ENCODE measurements around the gene HRH4. TPM values are rescaled to one million over a fixed set of nuclear protein-coding genes. Genes with fewer than 3 reads are reported as not detected.

Gene HRH4
- total RNA-seq, 2 donors from 2014 or later = 0.20 TPM; not detected in 1

DNA sequence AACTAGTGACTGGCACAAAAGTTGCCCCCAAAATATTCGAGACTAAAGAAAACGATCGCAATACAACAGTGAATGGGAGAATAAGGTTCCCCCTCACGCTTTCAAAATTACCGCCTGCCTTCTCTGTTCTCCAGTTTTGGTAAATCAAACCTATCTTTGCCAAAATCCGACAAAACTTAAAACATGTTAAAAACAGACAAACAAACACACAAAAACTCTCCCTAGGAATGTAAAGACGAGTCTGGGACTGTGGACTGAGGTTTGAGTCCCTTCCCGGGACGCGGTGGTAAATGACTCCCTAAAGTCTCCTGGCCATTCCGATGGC, 34.4 kb upstream of the HRH4 start:
- H3K9me3 ChIP-seq (ENCODE audit: control insufficient read depth, low read length) = no peaks in the 10 kb centered on the region
- TF ChIP-seq, protein P1, sequence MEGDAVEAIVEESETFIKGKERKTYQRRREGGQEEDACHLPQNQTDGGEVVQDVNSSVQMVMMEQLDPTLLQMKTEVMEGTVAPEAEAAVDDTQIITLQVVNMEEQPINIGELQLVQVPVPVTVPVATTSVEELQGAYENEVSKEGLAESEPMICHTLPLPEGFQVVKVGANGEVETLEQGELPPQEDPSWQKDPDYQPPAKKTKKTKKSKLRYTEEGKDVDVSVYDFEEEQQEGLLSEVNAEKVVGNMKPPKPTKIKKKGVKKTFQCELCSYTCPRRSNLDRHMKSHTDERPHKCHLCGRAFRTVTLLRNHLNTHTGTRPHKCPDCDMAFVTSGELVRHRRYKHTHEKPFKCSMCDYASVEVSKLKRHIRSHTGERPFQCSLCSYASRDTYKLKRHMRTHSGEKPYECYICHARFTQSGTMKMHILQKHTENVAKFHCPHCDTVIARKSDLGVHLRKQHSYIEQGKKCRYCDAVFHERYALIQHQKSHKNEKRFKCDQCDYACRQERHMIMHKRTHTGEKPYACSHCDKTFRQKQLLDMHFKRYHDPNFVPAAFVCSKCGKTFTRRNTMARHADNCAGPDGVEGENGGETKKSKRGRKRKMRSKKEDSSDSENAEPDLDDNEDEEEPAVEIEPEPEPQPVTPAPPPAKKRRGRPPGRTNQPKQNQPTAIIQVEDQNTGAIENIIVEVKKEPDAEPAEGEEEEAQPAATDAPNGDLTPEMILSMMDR (conservative IDR thresholded peaks at IDR 0.05) = no peak
- Mint-ChIP-seq H3K36me3 (ENCODE audit: low read depth) (peaks cover 8% of the 10 kb centered on the region), H3K4me1 (peaks cover 14% of the 10 kb centered on the region), H3K27ac (peak overlapping the region; percentile 97), H3K4me3 (peak overlapping the region; percentile 84), H3K9me3 (no peaks in the 10 kb centered on the region), H3K27me3 (ENCODE audit: insufficient read depth) (peaks cover 8% of the 10 kb centered on the region)
- WGBS, 2 experiments (ENCODE audit: insufficient coverage in 1 of 2, insufficient read length in 1 of 2) = 21 to 25% methylated on average over 11 of the region's 11 CpGs
- no peaks in the 10 kb centered on the region for H3K4me1 ChIP-seq (ENCODE audit: control insufficient read depth, insufficient read depth, low read length)
- peak overlapping the region; percentile 95 for H3K4me3 ChIP-seq (ENCODE audit: low read length)
- H3K27me3 ChIP-seq (ENCODE audit: control insufficient read depth, insufficient read depth, low read length, poor library complexity, severe bottlenecking) = peaks cover 29% of the 10 kb centered on the region
- peak overlapping the region; percentile 73 for H3K9ac ChIP-seq (ENCODE audit: extremely low read depth, low read length, poor library complexity, severe bottlenecking)
- H3K36me3 ChIP-seq (ENCODE audit: control insufficient read depth, insufficient read depth, low read length) = peaks cover 18% of the 10 kb centered on the region
- DNase-seq = no peak
- peak overlapping the region; percentile 27 for H3K27ac ChIP-seq (ENCODE audit: low read depth, low read length)

DNA sequence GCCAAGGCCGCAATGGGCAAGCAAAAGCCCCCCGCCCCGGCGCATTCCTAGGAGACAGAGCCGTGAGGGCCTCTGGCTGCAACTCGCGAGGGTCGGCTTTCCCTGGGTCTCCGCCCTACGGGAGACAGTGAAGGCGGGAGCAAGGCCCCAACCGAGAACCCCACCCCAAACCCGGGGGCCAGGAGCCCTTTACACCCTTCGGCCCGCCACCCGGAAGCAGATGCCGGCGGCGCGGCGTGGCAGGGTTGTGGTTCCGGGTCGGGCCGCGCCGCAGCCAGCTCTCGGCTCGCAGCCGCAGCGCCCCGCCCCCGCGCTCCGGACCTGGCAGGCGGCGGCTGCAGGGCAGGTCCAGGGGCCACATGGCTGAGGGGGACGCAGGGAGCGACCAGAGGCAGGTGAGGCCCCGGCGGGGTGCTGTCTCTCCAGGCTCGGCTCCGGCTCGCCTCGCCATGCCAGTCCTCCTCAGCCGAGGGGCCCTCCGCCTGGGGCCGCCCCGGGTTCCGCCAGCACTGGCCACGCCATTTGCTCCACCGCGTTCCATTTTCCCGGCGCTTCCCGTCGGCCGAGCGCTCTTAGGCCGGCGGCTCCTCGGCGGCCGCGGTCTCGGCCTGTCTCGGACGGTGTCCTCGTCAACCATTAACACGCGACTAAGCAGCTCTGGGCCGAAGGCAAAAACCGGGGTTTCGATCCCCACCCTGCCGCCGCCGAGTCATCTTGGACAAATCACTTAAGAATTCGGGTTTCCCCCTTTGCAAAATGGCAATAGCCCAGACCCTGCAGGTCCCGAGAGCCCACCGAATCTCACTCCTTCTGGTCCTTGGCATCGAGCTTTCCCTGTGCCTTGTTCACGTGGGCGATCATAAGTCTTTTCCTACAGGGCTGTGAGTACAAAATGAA, 33.8 kb upstream of the HRH4 start, which contains the start of gene IMPACT:
Gene IMPACT, plus strand, starts transcription at position 273 of the 897 bp plus-strand sequence. Its CDS starts 87 bp downstream, at position 360.
- no peaks in the 10 kb centered on the region for H3K9me3 Mint-ChIP-seq
- peak; percentile 96 for DNase-seq
- 1% methylated on average over 52 to 82 of the region's 82 CpGs for WGBS, 2 experiments (ENCODE audit: insufficient coverage in 1 of 2, insufficient read length in 1 of 2)

DNA sequence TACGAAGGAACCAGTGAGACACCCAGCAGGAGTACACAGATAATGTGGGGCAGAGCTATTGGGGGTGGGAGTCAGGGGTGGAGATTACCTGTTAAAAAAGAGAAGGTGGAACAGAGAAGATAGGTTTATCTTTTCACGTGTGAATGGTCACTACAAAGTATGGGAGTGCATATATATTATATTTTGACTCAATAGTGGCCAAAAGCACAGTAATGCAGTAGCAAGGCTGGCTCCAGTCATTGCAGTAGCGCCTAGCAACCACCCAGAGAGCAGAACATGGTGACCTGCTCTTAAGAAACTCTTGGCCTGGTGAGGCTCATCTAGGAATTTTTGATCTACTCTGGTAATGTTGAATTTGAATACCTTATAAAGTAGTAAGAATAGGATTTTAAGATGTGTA, 33.0 kb upstream of the HRH4 start:
- Histone ChIP-seq H3K4me1 (ENCODE audit: control insufficient read depth, insufficient read depth, low read length) (no peaks in the 10 kb centered on the region), H3K27me3 (ENCODE audit: control insufficient read depth, insufficient read depth, low read length, poor library complexity, severe bottlenecking) (peaks cover 29% of the 10 kb centered on the region), H3K36me3 (ENCODE audit: control insufficient read depth, insufficient read depth, low read length) (peaks cover 24% of the 10 kb centered on the region), H3K27ac (ENCODE audit: low read depth, low read length) (peak overlapping the region; percentile 69), H3K9ac (ENCODE audit: extremely low read depth, low read length, poor library complexity, severe bottlenecking) (peak overlapping the region; percentile 73), H3K9me3 (ENCODE audit: control insufficient read depth, low read length) (no peaks in the 10 kb centered on the region), H3K4me3 (ENCODE audit: low read length) (peak overlapping the region; percentile 95)
- Mint-ChIP-seq H3K36me3 (ENCODE audit: low read depth) (peaks cover 16% of the 10 kb centered on the region), H3K9me3 (no peaks in the 10 kb centered on the region), H3K27ac (peak overlapping the region; percentile 96), H3K4me1 (peaks cover 14% of the 10 kb centered on the region), H3K27me3 (ENCODE audit: insufficient read depth) (peaks cover 8% of the 10 kb centered on the region), H3K4me3 (peak overlapping the region; percentile 84)
- 20 to 31% methylated on average over 2 to 3 of the region's 3 CpGs for WGBS, 2 experiments (ENCODE audit: insufficient coverage in 1 of 2, insufficient read length in 1 of 2)
- TF ChIP-seq, protein P1 (conservative IDR thresholded peaks at IDR 0.05) = no peak
- DNase-seq = peak; percentile 38

More for the DNA sequence above, 33.8 kb upstream of the HRH4 start, which contains the start of gene IMPACT:
- peaks cover 8% of the 10 kb centered on the region for H3K27me3 Mint-ChIP-seq (ENCODE audit: insufficient read depth)
- peaks cover 14% of the 10 kb centered on the region for H3K4me1 Mint-ChIP-seq
- TF ChIP-seq, protein P1 (conservative IDR thresholded peaks at IDR 0.05) = no peak
- peaks cover 12% of the 10 kb centered on the region for H3K36me3 Mint-ChIP-seq (ENCODE audit: low read depth)
- Histone ChIP-seq H3K9ac (ENCODE audit: extremely low read depth, low read length, poor library complexity, severe bottlenecking) (peak within 1 kb of the TSS; percentile 73), H3K27me3 (ENCODE audit: control insufficient read depth, insufficient read depth, low read length, poor library complexity, severe bottlenecking) (peaks cover 29% of the 10 kb centered on the region), H3K9me3 (ENCODE audit: control insufficient read depth, low read length) (no peaks in the 10 kb centered on the region), H3K4me3 (ENCODE audit: low read length) (peak within 1 kb of the TSS; percentile 95), H3K36me3 (ENCODE audit: control insufficient read depth, insufficient read depth, low read length) (peaks cover 21% of the 10 kb centered on the region), H3K4me1 (ENCODE audit: control insufficient read depth, insufficient read depth, low read length) (no peaks in the 10 kb centered on the region), H3K27ac (ENCODE audit: low read depth, low read length) (peak within 1 kb of the TSS; percentile 69)
- H3K27ac Mint-ChIP-seq = peak within 1 kb of the TSS; percentile 97
- H3K4me3 Mint-ChIP-seq = peak within 1 kb of the TSS; percentile 84

Data from endodermal cell (in vitro differentiated cells).